ENCODE measurements around the gene CCDC71. TPM values are rescaled to one million over a fixed set of nuclear protein-coding genes. Genes with fewer than 3 reads are reported as not detected.

Gene CCDC71
- total RNA-seq, 2 experiments from 2014 or later = 23.4 to 27.9 TPM

DNA sequence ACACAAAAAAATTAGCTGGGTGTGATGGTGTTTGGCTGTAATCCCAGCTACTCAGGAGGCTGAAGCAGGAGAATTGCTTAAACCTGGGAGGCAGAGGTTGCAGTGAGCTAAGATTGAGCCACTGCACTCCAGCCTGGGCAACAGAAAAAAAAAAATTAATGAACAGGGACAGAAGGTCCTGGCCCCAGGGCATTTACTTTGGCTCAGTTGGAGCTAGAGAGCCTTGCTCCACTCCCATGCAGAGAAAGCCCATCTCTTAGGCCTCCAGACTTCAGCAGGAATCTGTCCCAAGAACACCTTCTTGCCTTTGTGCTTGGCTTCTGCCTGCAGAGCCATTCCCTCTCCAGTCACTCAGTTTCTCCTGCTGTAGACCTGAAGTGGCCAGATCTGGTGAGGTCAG lies 14.0 kb upstream of the CCDC71 start:
- Histone ChIP-seq H3K79me2 (ENCODE audit: insufficient read depth, low read depth, low read length) (no peaks in the 10 kb centered on the region), H3K36me3 (ENCODE audit: insufficient read depth, low read length) (no peaks in the 10 kb centered on the region), H3K27ac (ENCODE audit: low read depth, low read length, poor library complexity, severe bottlenecking) (no peak overlapping the region), H4K20me1 (ENCODE audit: insufficient read depth, low read length) (no peaks in the 10 kb centered on the region), H2AFZ (ENCODE audit: low read length) (no peak overlapping the region), H3K9me3 (ENCODE audit: low read length) (no peaks in the 10 kb centered on the region), H3K9me2 (ENCODE audit: insufficient read depth, low read length) (no peaks in the 10 kb centered on the region), H3K4me1 (ENCODE audit: insufficient read depth, low read length, poor library complexity, severe bottlenecking) (no peaks in the 10 kb centered on the region), H3K4me3 (ENCODE audit: low read depth, low read length, poor library complexity, severe bottlenecking) (no peak overlapping the region), H3K4me2 (ENCODE audit: low read length) (no peak overlapping the region)
- BruUV-seq (replicated peaks) = no TSS peak
- POLR2A ChIA-PET = no interaction called here
- CTCF ChIA-PET (ENCODE audit: unreplicated experiment) = no interaction called here
- DNase-seq (ENCODE audit: low spot score) = no peak
- intact Hi-C loops (cut with micrococcal nuclease; ENCODE audit: unreplicated experiment) = no loop called here
- no peak for TF ChIP-seq EZH2phosphoT487 (IDR thresholded peaks at IDR 0.05; ENCODE audit: borderline replicate concordance, low read depth, low read length)
- TF ChIP-seq, protein P1, sequence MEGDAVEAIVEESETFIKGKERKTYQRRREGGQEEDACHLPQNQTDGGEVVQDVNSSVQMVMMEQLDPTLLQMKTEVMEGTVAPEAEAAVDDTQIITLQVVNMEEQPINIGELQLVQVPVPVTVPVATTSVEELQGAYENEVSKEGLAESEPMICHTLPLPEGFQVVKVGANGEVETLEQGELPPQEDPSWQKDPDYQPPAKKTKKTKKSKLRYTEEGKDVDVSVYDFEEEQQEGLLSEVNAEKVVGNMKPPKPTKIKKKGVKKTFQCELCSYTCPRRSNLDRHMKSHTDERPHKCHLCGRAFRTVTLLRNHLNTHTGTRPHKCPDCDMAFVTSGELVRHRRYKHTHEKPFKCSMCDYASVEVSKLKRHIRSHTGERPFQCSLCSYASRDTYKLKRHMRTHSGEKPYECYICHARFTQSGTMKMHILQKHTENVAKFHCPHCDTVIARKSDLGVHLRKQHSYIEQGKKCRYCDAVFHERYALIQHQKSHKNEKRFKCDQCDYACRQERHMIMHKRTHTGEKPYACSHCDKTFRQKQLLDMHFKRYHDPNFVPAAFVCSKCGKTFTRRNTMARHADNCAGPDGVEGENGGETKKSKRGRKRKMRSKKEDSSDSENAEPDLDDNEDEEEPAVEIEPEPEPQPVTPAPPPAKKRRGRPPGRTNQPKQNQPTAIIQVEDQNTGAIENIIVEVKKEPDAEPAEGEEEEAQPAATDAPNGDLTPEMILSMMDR (conservative IDR thresholded peaks at IDR 0.05; ENCODE audit: low read length) = no peak

DNA sequence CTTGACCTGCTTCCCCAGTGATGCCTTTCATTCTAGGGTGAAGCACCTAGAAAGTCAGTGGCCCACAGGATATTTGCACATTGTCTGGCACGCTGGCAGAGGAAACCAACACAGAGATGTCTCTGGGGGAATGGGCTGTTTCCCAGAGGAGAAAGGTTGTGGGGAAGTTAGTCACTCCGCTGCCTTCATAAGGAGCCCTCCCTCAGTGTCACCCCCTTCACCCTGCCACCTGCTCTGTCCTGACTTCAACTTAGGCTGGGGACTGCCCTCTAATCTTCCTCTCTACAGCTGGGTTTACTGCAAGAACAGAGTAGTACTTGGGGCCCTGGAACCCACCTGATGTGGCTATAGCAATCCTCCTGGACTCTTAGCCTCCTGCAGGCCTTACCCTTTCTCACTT lies 10.9 kb upstream of the CCDC71 start:
- H4K20me1 ChIP-seq (ENCODE audit: insufficient read depth, low read length) = no peaks in the 10 kb centered on the region
- BruUV-seq (replicated peaks) = no TSS peak

DNA sequence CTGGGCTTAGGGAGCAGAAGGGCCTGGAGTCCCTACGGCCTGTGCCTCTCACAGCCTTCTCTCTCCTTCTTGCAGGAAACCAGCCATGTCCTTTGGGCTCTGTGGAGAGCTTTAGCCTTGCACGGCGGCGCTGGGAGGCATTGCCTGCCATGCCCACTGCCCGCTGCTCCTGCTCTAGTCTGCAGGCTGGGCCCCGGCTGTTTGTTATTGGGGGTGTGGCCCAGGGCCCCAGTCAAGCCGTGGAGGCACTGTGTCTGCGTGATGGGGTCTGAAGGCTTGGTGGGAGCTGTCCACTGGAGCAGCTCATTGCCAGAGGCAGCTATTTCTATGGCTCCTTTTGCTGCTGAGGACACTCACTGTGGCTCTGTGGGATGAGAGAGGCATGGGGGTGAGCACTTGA lies 9.4 kb upstream of the CCDC71 start:
- POLR2A ChIA-PET = interaction anchor here (0.6 kb wide), 1 partner anchor 83 kb away, joined by 3 read pairs; no protein-coding TSS in a partner anchor
- intact Hi-C loops (cut with micrococcal nuclease; ENCODE audit: unreplicated experiment) = no loop called here
- no TSS peak for BruUV-seq (replicated peaks)

More for the DNA sequence above, 10.9 kb upstream of the CCDC71 start:
- Histone ChIP-seq H3K9me3 (ENCODE audit: low read length) (no peaks in the 10 kb centered on the region), H3K9me2 (ENCODE audit: insufficient read depth, low read length) (no peaks in the 10 kb centered on the region), H3K36me3 (ENCODE audit: insufficient read depth, low read length) (no peaks in the 10 kb centered on the region), H3K27ac (ENCODE audit: low read depth, low read length, poor library complexity, severe bottlenecking) (no peak overlapping the region), H3K4me2 (ENCODE audit: low read length) (no peak overlapping the region), H3K4me1 (ENCODE audit: insufficient read depth, low read length, poor library complexity, severe bottlenecking) (no peaks in the 10 kb centered on the region), H2AFZ (ENCODE audit: low read length) (no peak overlapping the region), H3K79me2 (ENCODE audit: insufficient read depth, low read depth, low read length) (no peaks in the 10 kb centered on the region), H3K4me3 (ENCODE audit: low read depth, low read length, poor library complexity, severe bottlenecking) (no peak overlapping the region)
- TF ChIP-seq, protein P1 (conservative IDR thresholded peaks at IDR 0.05; ENCODE audit: low read length) = no peak
- TF ChIP-seq EZH2phosphoT487 (IDR thresholded peaks at IDR 0.05; ENCODE audit: borderline replicate concordance, low read depth, low read length) = no peak
- intact Hi-C loops (cut with micrococcal nuclease; ENCODE audit: unreplicated experiment) = no loop called here
- ChIA-PET CTCF (ENCODE audit: unreplicated experiment) (no interaction called here), POLR2A (no interaction called here)
- DNase-seq (ENCODE audit: low spot score) = no peak

More for the DNA sequence above, 9.4 kb upstream of the CCDC71 start:
- no peaks in the 10 kb centered on the region for H3K79me2 ChIP-seq (ENCODE audit: insufficient read depth, low read depth, low read length)
- no peak overlapping the region for H3K4me2 ChIP-seq (ENCODE audit: low read length)
- H3K36me3 ChIP-seq (ENCODE audit: insufficient read depth, low read length) = no peaks in the 10 kb centered on the region
- no peak overlapping the region for H3K27ac ChIP-seq (ENCODE audit: low read depth, low read length, poor library complexity, severe bottlenecking)
- no peak overlapping the region for H3K4me3 ChIP-seq (ENCODE audit: low read depth, low read length, poor library complexity, severe bottlenecking)
- H2AFZ ChIP-seq (ENCODE audit: low read length) = no peak overlapping the region
- DNase-seq (ENCODE audit: low spot score) = no peak
- H3K9me3 ChIP-seq (ENCODE audit: low read length) = no peaks in the 10 kb centered on the region
- no peaks in the 10 kb centered on the region for H3K9me2 ChIP-seq (ENCODE audit: insufficient read depth, low read length)
- H4K20me1 ChIP-seq (ENCODE audit: insufficient read depth, low read length) = no peaks in the 10 kb centered on the region
- no peak for TF ChIP-seq EZH2phosphoT487 (IDR thresholded peaks at IDR 0.05; ENCODE audit: borderline replicate concordance, low read depth, low read length)
- TF ChIP-seq, protein P1 (conservative IDR thresholded peaks at IDR 0.05; ENCODE audit: low read length) = no peak
- H3K4me1 ChIP-seq (ENCODE audit: insufficient read depth, low read length, poor library complexity, severe bottlenecking) = peaks cover 6% of the 10 kb centered on the region
- CTCF ChIA-PET (ENCODE audit: unreplicated experiment) = interaction anchor here (0.5 to 0.6 kb wide), 2 partner anchors 98 to 993 kb away, joined by 3 read pairs; no protein-coding TSS in a partner anchor

All from OCI-LY7 (cell line).